ENCODE results near the gene SLC43A3.
A peak's percentile ranks its signal among the peaks of the same experiment; 100 is the strongest.

The SLC43A3 gene

GRCh38 chr11:57426929-57427726, at the start of gene SLC43A3:
SLC43A3 (minus strand) TSS chr11:57427121; CDS start chr11:57426172, 949 bp downstream.
- DNase-seq = peak; percentile 88

DNA sequence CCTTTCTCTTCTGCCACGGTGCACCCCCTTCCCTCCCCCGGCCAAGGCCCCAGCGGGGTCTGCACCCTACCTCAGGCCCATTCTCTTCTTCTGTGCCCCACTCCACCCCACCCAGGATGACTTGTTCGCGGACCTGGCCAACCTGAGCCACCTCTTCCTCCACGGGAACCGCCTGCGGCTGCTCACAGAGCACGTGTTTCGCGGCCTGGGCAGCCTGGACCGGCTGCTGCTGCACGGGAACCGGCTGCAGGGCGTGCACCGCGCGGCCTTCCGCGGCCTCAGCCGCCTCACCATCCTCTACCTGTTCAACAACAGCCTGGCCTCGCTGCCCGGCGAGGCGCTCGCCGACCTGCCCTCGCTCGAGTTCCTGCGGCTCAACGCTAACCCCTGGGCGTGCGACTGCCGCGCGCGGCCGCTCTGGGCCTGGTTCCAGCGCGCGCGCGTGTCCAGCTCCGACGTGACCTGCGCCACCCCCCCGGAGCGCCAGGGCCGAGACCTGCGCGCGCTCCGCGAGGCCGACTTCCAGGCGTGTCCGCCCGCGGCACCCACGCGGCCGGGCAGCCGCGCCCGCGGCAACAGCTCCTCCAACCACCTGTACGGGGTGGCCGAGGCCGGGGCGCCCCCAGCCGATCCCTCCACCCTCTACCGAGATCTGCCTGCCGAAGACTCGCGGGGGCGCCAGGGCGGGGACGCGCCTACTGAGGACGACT, 49.3 kb upstream of the SLC43A3 start:
- DNase-seq = peak; percentile 38

GRCh38 chr11:57475671-57476046, 48.7 kb upstream of the SLC43A3 start:
- no peak for DNase-seq

DNA sequence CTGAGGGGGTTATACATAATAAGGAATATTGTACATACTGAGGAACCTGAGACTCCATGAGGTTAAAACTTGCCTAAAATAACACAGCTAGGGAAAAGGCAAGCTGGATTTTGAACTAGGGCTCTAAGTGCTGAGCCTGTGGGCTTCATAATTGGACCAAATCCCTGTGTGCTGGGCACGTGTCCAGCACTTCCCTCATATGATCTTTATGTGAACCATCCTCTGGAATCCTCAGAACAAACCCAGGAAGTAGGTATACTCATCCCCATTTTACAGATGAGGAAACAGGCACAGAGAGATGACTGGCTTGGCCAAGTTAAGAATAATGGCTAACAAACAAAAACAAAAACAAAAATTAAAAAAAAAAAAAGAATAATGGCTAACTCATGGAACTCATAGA, 48.3 kb upstream of the SLC43A3 start:
- no peak for DNase-seq

- DNase-seq = no peak
These were observed 47.8 kb upstream of the SLC43A3 start for GRCh38 chr11:57474803-57475115.

DNA sequence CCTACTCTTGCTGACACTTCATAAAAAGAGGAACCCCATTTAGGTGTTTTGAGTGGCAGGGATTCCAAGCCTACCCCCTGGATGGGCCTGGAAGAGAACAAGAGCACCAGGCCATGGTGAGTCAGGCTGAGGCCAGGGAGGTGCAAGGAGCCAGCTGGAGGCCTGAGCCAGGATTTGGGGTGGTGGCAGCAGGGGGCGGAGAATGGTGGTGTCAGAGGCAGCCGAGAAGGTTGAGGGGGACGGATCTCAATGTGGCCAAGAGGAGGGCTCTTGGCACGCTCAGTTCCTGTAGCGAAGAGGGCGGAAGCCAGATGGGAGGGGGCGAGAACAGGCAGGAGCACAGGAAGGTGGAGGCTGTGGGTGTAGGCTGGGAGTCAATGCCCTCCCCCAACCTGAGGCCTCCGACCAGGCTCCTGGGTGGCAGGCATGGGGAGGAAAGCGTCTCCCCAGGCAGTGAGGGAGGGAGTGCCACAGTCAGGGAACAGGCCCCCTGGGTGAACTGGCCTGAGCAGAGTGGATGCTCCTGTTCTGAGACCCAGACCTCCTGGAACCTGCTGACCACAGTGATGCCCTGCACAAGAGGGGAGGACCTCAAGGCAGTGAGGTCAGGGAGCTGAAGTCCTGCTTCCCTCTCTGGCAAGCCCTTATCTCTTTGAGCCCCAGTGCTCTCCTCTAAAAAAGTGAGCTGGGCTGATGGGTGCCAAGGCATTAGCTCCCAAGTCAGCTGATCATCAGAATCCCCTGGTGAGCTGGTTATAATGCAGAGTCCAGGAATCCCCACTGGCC, 47.3 kb upstream of the SLC43A3 start:
- DNase-seq = peak; percentile 74

DNA sequence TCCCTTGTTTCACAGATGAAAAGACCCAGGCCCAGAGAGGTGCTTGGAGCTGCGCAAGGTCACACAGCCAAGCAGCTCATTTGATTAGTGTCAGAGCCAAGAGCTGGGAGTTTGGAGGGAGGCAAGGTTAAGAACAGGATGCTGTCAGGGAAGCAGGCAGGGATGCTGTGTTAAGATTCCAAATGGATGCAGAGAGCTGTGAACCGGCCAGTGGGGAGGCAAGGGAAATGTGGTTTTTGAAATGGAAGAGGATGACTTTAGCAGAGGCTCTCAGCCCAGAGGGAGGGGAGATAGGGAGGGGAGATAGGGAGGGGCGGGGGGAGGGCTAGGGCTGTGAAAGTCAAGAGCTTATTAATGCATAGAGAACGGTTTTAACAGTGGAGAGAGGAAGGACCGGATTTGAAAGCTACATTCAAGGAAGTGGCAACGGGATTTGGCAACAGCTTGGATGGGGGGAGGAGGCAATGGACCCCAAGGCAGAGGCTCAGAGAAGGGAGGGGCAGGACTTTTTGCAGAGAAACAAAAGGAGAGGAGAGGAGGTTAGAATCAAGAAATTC, 46.4 kb upstream of the SLC43A3 start:
- DNase-seq = peak; percentile 37

DNA sequence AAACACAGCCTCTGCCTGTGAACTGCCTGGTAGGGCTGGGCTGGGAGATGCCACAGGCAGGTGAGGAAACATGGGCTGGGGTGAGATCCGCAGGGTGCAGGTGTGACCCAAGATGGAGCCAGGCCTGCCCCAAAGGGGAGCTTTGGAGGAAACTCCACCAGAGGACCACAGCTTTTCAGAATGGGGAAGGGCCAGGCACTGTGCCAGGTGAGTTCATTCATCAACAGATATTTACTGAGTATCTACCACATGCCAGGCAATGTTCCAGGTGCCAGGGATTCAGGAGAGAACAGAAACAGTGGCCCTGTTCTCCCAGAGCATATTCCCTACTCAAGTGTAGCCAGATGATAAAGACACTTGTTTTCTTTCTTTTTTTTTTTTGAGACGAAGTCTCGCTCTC, 44.6 kb upstream of the SLC43A3 start:
- no peak for DNase-seq

GRCh38 chr11:57469268-57469667, 42.3 kb upstream of the SLC43A3 start:
- DNase-seq = no peak

- no peak for DNase-seq
These were observed 41.4 kb upstream of the SLC43A3 start for GRCh38 chr11:57468276-57468675.

- no peak for DNase-seq
These were observed 40.7 kb upstream of the SLC43A3 start for GRCh38 chr11:57467508-57468157.

DNA sequence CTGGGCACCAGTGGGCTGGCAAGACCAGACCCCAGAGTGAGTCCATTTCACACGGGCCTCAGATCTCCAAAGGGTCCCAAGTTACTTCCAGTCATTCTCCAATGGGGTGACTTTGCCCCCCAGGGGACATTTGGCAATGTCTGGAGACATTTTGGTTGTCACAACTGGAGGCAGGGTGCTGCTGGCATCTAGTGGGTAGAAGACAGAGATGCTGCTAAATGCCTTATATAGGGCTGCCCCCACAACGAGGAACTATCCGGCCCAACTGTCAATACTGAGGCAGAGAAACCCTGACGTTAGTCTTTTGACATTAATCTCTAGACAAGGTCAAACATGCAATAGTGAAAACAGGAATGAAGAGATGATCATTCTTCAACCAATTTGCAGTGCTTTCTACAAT, 39.8 kb upstream of the SLC43A3 start:
- DNase-seq = no peak

GRCh38 chr11:57464539-57465181, 37.7 kb upstream of the SLC43A3 start:
- DNase-seq = no peak

GRCh38 chr11:57463671-57464538, 37.0 kb upstream of the SLC43A3 start:
- DNase-seq = no peak

DNA sequence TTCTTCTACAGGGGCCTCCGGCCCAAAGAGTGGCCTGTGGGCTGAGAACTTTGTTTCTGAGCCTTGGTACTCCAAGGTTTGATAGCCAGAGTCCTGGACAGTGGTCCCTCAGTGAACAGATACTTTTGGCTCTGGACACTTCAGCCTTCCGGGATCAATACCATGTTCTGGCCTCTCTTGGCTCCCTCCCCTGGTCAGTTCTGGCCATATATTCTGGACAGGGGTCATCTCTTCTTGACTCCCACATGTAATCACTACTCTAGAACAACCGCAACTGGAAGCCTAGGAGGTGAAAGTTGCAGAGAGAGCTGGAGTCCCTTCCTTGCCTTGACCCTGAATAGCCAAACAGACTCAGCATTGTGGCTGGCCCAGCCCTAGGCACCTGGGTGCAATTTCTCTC, 35.7 kb upstream of the SLC43A3 start:
- no peak for DNase-seq

GRCh38 chr11:57461841-57462489, 35.0 kb upstream of the SLC43A3 start:
- DNase-seq = no peak

- DNase-seq = no peak
These were observed 34.1 kb upstream of the SLC43A3 start for GRCh38 chr11:57460758-57461749.

DNA sequence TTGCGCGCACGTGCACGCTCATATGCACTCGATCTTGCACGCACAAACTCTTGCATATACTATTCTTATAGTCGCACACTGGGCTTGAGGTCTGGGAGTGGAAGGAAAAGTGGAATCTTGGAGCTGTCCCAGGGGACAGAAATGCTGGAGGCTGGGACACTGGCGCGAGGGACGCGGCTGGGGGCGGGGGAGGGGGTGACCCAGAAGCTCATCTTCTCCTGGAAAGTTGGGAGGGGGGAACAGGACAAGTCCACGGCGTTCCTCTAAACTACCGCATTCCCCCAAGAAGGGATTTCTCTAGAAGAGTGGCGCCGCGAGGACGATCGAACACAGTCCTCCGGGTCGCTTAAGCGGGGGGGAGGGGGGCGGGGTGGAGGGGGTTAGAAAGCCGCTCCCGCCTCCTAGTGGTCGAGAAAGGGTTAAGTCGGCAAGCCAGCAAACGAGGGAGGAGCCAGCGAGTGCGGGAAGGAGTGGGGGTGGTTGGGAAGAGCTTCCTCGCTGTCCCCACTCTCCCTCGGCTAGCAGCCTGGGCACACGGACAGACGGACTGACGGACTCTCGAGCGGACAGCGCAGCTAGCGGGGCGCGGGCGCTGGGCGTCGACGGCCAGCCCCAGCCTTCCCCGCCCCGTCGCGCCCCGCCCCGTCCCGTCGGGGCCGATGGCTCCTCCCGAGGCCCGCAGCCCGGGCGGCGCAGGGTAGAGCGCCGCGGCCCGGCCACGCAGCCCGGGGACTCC, 33.3 kb upstream of the SLC43A3 start, which contains the start of gene RTN4RL2:
Gene RTN4RL2, plus strand, starts transcription at position 507 of the 736 bp plus-strand sequence. CDS start 338 bp downstream, outside the sequence.
- DNase-seq = peak; percentile 70
